Medulla oblongata (tissue), 1 donor: ENCODE data around the gene RASD1.

ENCODE experiments used
- DNase-seq: peaks from one replicate; pipeline ENCODE4 v3.0.0-alpha.2; 2015; ENCODE audit errors: extremely low spot score

The RASD1 gene

DNA sequence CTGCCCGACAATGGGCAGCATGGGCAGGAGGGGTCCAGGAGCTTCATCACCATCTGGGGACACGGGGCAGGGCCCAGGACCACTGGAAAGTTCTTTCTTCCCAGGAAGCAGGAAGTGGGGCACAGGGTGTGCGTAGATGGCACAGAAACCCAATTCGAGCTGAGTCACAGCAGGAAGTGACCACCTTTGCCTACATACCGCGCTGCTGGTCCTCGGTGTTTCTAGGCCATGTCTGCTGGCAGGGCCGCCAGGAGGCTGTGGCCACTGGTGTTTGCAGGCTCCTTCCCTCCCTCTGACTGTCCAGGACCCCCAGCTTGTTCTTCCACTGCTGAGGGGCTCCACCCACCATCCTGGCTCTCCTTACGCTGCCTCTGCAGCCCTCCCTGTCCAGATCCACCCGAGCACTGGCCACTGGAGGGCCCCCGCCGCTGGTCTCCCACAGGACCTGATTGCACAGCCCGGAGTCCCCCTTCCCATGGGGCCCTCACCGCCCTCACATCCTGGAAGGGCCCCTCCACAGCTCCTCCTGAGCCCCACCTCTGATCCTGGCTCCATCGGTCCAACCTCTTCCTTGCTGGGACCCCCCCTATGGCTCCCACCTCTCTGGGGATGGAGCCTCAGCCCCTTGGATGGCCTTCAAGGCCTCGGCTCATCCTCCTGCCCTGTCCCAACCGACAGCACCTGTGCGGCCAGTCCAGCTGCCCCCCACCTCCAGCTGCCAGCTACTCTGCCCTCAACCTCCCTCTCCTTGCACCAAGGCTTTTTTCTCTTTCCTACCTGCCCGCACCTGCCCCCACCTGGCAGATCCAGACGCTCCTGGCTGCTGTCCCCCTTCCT is 14.5 kb upstream of the RASD1 start:
- no peak for DNase-seq

DNA sequence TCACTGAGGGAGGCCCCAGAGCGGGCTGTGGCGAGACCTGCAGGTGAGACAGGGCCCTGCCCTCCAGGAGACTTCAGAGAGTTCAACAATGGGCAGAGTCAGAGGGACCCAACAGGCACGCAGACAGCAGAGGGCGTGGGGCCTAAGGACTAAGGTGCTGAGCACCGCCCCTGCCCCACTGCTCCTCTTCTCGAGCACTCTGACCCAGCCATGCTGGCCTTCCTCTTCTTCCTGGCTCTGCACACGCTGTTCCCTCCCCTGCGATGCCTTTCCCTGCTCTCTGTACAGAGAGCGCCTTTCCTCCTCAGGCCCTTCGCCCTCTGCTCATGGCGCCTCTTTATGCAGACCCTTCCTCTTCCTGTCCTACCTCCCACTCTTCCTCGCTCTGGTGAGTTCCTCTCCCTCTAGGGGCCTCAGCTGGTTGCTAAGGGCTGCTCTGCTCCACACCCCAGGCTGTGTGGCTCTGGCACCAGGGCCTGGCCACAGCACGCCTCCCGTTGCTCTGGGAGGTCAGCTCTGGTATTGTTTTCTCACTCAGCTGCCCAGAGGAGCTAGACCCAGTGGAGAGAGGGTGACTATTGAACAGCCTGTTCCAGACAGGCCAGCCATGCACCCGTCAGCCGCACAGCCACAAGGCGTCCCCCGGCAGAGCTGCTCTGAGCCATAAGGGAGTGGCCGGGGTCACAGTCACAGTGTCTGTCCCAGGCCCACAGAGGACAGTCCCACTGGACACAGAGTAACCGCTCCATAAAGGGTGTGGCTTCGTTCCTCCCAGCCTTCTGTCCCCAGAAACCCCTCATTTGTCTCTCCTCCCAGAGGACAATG is 13.6 kb upstream of the RASD1 start:
- DNase-seq = no peak

GRCh38 chr17:17508646-17509591 is 12.7 kb upstream of the RASD1 start:
- no peak for DNase-seq

DNA sequence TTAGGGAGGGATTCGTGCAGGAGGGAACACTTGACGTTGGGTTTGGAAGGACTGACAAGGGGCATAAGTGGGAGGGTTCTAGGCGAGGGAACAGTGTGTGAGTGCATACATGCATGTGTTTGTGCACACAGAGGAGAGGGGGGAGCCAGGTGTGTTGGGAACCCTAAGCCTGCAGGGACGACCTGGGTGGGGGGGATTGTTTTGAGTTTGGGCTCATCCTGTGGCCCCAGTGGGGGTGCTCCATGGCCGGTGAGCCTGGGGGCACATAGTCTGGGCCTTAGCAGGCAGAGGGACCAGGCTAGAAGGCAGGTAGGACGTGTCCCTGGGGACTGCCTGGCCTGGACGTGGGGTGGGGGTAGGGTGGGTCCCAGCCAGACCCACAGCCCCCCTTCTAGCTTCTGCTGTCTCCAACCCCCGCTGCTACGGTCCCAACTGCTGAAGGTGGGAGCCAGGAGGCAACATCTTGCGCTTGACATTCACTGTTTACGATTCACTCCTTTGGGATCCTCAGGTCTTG is 11.9 kb upstream of the RASD1 start:
- no peak for DNase-seq

DNA sequence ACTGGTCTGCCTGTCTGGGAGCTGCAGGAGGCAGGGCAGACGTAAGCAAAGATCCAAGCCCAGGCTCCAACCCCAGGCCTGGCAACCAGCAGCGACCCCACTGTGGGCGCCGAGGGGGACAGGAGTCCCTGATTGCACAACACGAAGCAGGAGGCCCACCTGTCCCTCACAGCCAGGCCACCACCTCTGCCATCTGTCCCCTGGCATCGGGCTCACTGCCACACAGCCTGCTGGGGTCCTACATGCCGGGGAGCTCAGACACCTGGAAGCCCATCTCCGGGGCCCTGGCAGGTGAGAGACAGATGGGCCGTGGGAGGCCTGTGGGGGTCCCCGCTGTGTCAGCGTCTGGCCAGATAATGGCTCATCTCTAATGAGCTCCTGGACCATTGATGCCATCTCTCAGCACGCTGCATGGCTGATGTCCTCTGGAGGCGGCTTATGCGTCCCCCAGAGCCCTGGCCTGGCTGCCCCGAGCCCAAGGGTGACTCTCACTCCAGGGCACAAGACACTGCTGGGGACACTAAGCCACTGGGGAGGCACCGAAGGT is 11.3 kb upstream of the RASD1 start:
- no peak for DNase-seq

DNA sequence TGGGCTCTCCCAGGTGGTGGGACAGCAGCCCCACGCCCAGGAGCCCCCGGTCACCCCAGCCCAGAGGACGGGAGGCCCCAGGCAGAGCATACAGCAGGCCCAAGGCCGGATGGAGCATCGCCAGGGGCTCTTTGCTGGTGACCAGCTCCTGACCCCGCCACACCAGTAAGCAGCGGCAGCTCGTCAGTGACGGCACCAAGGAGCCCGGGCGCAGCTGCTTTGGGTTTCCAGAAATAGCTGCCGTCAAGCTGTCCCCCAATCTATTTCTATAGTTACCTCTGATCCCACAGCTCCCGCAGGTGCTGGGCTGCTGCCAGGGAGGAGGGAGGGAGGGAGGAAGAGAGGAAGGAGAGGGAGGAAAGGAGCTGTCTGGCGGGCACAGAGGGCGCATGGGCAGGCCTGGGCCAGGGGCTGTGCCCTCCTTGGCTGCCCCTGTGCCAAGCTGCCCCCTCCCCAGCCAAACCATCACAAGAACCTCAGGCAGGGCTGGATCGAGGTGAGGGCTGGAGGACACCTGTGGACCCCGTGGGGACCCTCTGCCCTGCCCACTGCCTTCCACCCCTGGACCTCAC is 10.8 kb upstream of the RASD1 start:
- peak; percentile 14 for DNase-seq

DNA sequence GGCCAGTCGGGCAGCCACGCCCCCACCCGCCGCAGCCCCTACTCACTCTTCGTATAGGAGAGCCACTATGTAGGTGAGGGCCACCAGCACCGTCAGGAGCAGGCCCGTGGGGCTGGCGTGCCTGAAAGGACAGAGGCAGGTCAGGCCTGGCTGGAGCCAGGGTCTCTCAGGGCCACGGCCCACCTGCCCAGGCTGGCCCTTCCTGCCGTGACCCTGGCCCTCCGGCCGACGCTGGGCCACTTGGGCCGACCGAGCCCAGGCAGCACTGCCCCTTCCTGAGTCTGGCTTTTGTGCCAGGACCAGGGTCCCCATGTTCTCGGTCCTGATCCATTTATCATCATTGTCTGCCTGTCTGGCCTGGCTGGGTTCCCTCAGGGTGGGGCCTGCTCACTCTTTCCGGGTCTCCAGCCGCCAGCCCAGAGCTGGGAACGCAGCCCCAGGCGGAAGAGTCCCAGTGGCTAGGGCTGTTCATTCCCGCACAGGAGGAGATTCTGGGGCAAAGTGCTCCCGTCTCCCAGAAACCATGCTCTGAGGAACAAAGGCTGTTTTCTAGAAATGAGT is 10.1 kb upstream of the RASD1 start:
- peak; percentile 61 for DNase-seq

DNA sequence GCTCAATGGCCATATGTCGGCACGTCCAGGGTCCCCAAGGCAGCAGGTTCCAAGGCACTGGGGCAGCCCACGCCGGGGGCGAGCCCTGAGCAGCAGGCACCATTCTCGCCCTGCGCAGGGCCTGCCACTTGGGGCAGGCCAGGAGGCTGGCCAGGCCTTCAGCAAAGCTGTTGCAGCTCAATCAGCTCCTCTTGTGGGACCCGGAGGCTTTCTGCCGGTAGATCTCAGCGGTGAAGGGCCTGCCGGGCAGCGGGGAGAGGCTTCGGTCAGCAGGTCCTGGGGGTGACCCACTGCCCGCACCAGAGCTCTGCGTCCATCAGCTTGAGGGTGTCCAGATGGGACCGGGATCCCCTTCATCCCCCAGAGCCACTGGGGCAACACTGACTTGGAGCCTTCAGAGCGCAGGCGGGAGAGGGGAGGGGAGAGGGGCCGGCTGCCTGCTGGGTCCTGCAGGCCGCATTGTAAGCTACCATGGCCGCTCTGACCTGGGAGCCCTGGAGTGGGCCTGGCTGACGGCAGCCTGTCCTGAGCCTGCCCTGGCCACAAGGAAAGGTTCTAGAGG is 9.5 kb upstream of the RASD1 start:
- no peak for DNase-seq

- DNase-seq = no peak
Measured at GRCh38 chr17:17505151-17505550, 9.0 kb upstream of the RASD1 start.

DNA sequence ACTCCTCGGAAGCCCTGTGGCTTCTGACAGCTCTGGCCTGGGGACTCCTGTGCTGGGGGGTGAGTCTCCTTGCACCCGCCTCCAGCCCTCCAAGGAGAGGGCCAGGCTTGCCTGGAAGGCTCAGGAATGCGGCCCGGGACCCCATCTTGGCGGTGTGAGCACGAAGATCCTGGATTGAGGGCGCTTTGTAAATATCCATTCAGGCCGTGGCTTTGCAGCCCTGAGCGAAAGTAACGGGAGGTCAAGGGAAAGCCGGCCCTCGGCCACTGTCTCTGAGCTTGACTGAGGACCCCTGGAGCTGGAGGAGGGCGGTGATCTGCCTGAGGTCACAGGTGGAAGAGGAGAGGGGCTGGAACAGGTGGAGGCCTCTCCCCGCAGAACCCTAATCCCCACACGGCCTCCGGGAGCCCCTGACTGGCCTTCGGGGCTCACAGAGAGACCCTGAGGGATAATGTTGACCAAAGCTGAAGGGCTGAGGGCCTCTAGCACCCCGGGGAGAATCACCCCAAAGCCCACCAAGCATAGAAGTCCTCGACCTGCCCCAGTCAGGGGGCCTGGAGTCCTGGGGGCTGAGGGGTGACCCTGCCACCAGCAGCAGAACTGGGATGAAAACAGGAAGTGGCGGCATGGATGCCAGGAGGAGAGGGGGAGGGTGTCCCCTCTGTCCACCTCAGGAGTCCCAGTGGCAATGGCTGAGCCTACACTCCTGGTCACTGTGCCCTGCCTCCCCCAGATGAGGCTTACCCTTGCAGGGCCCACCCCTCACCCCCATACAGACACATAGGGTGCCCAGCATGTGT is 8.3 kb upstream of the RASD1 start:
- DNase-seq = no peak

DNA sequence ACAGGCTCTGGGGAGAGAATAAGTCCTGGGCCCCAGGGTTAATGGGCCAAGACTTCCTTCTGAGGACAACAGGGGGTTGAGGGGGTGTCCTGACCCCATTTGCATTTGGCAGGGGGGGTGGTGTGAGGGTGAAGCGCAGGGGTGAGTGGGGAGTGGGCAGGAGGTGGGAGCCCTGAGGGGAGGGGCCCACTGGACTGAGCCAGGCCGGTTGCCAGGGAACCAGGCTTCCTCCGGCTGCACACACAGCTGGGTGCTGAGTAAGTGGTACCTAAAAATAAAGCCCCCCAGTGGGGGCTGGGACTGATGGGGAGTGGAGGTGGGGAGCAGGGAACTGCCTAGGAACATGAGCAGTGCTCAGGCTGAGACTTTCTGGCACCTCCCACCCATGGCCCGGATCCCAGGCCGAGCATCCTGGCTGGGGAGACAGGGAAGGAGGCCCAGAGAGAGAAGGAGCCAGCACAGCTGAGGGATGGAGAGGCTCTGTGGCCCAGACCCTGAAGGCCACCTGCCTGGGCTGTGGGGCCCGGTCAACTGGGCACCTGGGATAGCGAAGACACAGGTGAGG is 7.5 kb upstream of the RASD1 start:
- peak; percentile 64 for DNase-seq

- no peak for DNase-seq
Measured at GRCh38 chr17:17502741-17503565, 6.8 kb upstream of the RASD1 start.

DNA sequence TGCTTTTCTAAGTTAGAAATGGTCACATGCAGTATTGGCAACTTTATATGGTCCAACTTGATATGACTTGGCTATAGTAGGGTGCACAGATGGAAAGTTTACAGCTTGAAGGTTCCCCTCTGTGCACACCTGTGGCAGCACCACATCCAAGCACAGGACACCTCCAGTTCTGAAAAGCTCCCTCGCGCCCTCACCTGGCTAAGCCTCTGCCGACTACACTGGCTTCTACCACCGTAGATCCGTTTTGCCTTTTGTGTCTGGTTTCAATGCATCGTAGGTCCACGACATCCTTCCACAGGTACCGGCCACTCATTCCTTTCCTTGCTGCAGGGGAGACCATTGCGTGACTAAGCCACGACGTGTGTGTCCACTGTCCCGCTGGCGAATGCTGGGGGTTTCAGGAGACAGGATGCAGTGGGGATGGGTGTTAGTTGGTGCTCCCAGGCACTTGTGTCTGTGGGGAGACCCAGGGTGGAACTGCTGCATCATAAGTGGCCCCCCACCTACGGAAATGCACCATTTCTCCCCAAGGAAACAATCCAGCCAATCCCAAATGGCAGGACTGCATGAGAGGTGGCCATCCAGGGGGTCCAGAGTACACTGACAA is 4.9 kb upstream of the RASD1 start:
- no peak for DNase-seq

- no peak for DNase-seq
Measured at GRCh38 chr17:17499402-17500145, 3.4 kb upstream of the RASD1 start.

- no peak for DNase-seq
Measured at GRCh38 chr17:17498606-17499301, 2.6 kb upstream of the RASD1 start.

GRCh38 chr17:17497845-17498520 is 1.8 kb upstream of the RASD1 start:
- DNase-seq = no peak
